Naive thymus-derived CD4-positive, alpha-beta T cell (primary cell): ENCODE data around the gene GALNT2. TPM values are rescaled to one million over a fixed set of nuclear protein-coding genes. Genes with fewer than 3 reads are reported as not detected.

ENCODE experiments used
- ATAC-seq: fragments of 150-1000 bp; cut with Tn5 transposase; 2 replicates; pipeline ENCODE4 v1.10.0; 2021; ENCODE audit warnings: mild to moderate bottlenecking, moderate library complexity
- CTCF ChIA-PET: fragments of 350-600 bp; sonication (Branson Sonifier 250); formaldehyde crosslinking; loops from one replicate; lab custom pipeline; 2021; ENCODE audit warnings: antibody characterized with exemption; lab: Charles Lee
- POLR2A ChIA-PET: fragments of 350-600 bp; sonication (Branson Sonifier 250); formaldehyde crosslinking; loops from one replicate; lab custom pipeline; 2021; ENCODE audit warnings: antibody characterized with exemption, inconsistent platforms; lab: Charles Lee
- DNase-seq, 9 donors: peaks; one replicate each; pipeline versions ENCODE4 v3.0.0 to v3.0.0-alpha.2; 2020 to 2022; ENCODE audit warnings: mixed read lengths in 1 of 9
- H3K27ac ChIP-seq: one replicate; pipeline ENCODE4 v1.7.0; 2013; ENCODE audit warnings: mild to moderate bottlenecking, low read depth, low read length, moderate library complexity
- H3K27me3 ChIP-seq, 2 donors: one replicate each; pipeline ENCODE4 v1.7.0; 2013; ENCODE audit warnings: low read length in 2 of 2, mild to moderate bottlenecking in 2 of 2, moderate library complexity in 2 of 2; ENCODE audit not compliant: control insufficient read depth in 2 of 2, insufficient read depth in 2 of 2
- H3K36me3 ChIP-seq, 3 experiments: 1 replicate in 2 of 3; 2 replicates in 1 of 3; pipeline ENCODE4 v1.7.0; 2013; ENCODE audit warnings: low read length in 3 of 3, mild to moderate bottlenecking in 3 of 3, moderate library complexity in 1 of 3; ENCODE audit not compliant: insufficient read depth in 3 of 3, control insufficient read depth in 2 of 3
- H3K4me1 ChIP-seq, 2 donors: one replicate each; pipeline ENCODE4 v1.7.0; 2013; ENCODE audit warnings: low read length in 2 of 2, mild to moderate bottlenecking in 2 of 2, moderate library complexity in 1 of 2; ENCODE audit not compliant: control insufficient read depth in 2 of 2, insufficient read depth in 2 of 2
- H3K4me3 ChIP-seq: 2 replicates; pipeline ENCODE4 v1.7.0; 2013; ENCODE audit warnings: mild to moderate bottlenecking, low read length
- H3K9me3 ChIP-seq, 3 experiments: 1 replicate in 2 of 3; 2 replicates in 1 of 3; pipeline ENCODE4 v1.7.0; 2013; ENCODE audit warnings: low read length in 3 of 3; ENCODE audit not compliant: control insufficient read depth in 2 of 3
- H3K27ac Mint-ChIP-seq, 9 donors: one replicate each; pipeline ENCODE4 v1.8.0; 2020 to 2022; ENCODE audit warnings: mixed read lengths in 9 of 9, mild to moderate bottlenecking in 8 of 9, moderate library complexity in 5 of 9, inconsistent platforms in 2 of 9
- H3K27me3 Mint-ChIP-seq, 5 donors: one replicate each; pipeline ENCODE4 v1.8.0; 2021 to 2022; ENCODE audit warnings: mixed read lengths in 5 of 5, mild to moderate bottlenecking in 1 of 5
- H3K36me3 Mint-ChIP-seq, 5 donors: one replicate each; pipeline ENCODE4 v1.8.0; 2020 to 2022; ENCODE audit warnings: mixed read lengths in 5 of 5, mild to moderate bottlenecking in 3 of 5, inconsistent platforms in 1 of 5
- H3K4me1 Mint-ChIP-seq, 7 donors: one replicate each; pipeline ENCODE4 v1.8.0; 2020 to 2022; ENCODE audit warnings: mixed read lengths in 7 of 7, mild to moderate bottlenecking in 3 of 7, inconsistent platforms in 1 of 7
- H3K4me3 Mint-ChIP-seq, 10 donors: one replicate each; pipeline ENCODE4 v1.8.0; 2020 to 2022; ENCODE audit warnings: mild to moderate bottlenecking in 10 of 10, mixed read lengths in 10 of 10, moderate library complexity in 6 of 10, inconsistent platforms in 2 of 10
- H3K9me3 Mint-ChIP-seq, 11 donors: one replicate each; pipeline ENCODE4 v1.8.0; 2020 to 2022; ENCODE audit warnings: mixed read lengths in 11 of 11, mild to moderate bottlenecking in 4 of 11, inconsistent platforms in 1 of 11, moderate library complexity in 1 of 11
- intact Hi-C, 2 donors: fragments of 100-400 bp; cut with micrococcal nuclease; formaldehyde crosslinking; loops; one replicate each; pipeline ENCODE4 v1.15.1; 2023
- polyA plus RNA-seq, 2 donors: library from polyadenylated mRNA; unstranded; fragments of 300-500 nt; fragmentation: Illumina TruSeq; gene quantifications; one replicate each; pipeline ENCODE4 v1.2.3, GENCODE V29; 2021
- total RNA-seq, 6 experiments: library from RNA in 5 of 6; stranded (reverse) in 5 of 6; gene quantifications; 1 replicate in 5 of 6; 2 replicates in 1 of 6; pipeline ENCODE4 v1.2.3 and lab custom pipeline; 2021 to 2026

Gene GALNT2
- total and polyA plus RNA-seq, 7 experiments from 2014 or later, result 12.0 to 32.7 (median 23.3) TPM

DNA sequence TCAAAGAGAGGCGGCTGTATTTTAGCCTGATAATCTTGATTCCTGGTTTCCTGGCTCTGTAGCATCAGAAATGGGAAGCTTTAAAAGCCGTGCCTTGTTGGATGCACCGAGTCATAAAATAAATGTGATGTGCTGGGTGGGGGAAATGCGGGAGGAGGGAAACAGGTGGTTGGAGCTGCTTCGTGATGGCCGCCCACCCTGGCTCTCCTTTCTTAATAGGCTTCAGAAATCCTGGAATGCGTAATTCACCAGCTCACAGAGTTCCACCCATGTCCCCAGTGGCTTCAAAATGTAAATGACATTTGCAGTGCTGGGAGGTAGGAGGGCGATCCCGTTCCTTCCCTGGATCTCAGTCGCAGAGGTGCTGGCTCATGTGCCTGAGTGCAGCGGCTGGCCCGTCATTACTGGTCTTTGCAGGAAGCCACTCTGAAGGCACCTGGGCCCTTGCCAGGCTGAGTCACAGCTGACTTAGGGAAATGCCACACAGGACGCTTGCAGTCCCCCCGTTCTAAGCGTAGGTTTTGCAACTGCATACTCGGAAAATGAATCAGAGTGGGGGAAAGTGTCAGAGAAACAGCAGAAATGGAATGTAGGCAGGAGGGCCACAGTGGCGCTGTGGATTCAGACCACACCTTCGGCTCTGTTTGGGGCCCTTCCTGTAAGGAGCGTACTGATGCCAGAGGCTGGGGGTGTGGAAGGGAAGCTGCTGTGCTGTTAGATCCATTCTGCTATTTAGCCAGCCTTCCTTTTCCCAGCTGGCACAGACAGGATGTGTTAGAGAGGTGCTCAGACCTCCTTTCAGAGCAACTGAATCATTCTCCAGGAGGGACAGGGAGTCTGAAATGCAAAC is 37.6 kb downstream of the GALNT2 start:
- DNase-seq, result peak in 5 of 9 donors; percentile 11 to 75 (median 20)
- ChIA-PET POLR2A (no interaction called here), CTCF (no interaction called here)
- Histone ChIP-seq H3K4me3 (no peak overlapping the region), H3K27ac (no peak overlapping the region), H3K9me3 (no peaks in the 10 kb centered on the region), H3K27me3 (no peaks in the 10 kb centered on the region), H3K4me1 (peaks cover 14 to 17% of the 10 kb centered on the region in 2 donors), H3K36me3 (no peaks in the 10 kb centered on the region)
- Mint-ChIP-seq H3K36me3 (peaks cover 0 to 5% (median 0%) of the 10 kb centered on the region in 5 donors), H3K27me3 (no peaks in the 10 kb centered on the region), H3K27ac (peak overlapping the region in 3 of 9 donors; percentile 4 to 56 (median 30)), H3K4me1 (peaks cover 44 to 80% (median 72%) of the 10 kb centered on the region in 7 donors), H3K9me3 (no peaks in the 10 kb centered on the region), H3K4me3 (peak overlapping the region in 9 of 10 donors; percentile 4 to 49 (median 21))
- intact Hi-C loops, result loop anchor here (2.0 to 10.0 kb wide), 3 partner anchors 36 to 440 kb away; partner anchors contain the start of gene GALNT2 (in 1 of the 2)
- peak; percentile 81 for ATAC-seq

DNA sequence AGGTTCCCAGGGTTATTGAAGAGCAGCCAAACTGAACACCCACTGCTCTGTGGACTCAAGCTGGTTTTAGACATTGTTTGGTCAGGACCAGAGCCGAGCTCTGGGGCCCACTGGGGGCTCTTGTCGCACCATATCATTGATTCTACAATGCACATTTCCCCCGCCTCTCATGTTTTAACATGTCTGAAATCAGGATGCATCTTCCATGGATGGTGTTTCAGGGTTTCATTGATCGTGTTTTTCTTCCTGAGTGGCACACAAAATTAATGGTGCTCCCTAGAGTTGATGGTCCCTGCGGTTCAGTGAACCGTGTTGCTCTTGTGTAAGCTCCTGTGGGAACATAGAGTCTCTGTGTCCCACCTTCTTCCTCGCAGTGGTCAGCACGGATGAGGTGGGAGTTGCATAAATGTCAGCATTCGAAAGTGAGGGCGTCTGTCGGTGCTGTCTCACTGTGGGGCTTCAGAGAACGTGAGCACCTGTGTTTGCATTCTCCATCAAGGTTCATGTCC is 38.3 kb downstream of the GALNT2 start:
- Histone ChIP-seq H3K27ac (no peak overlapping the region), H3K4me3 (no peak overlapping the region), H3K4me1 (peaks cover 14 to 17% of the 10 kb centered on the region in 2 donors), H3K36me3 (no peaks in the 10 kb centered on the region), H3K27me3 (no peaks in the 10 kb centered on the region), H3K9me3 (no peaks in the 10 kb centered on the region)
- Mint-ChIP-seq H3K9me3 (no peaks in the 10 kb centered on the region), H3K27ac (peak overlapping the region in 2 of 9 donors; percentile 49 to 62), H3K27me3 (no peaks in the 10 kb centered on the region), H3K4me3 (peak overlapping the region in 1 of 10 donors; percentile 48), H3K4me1 (peaks cover 50 to 87% (median 78%) of the 10 kb centered on the region in 7 donors), H3K36me3 (peaks cover 0 to 5% (median 0%) of the 10 kb centered on the region in 5 donors)
- no peak for DNase-seq
- intact Hi-C loops, result loop anchor here in 1 of 2 donors (2.0 to 10.0 kb wide), 2 partner anchors 36 to 440 kb away; no protein-coding TSS in a partner anchor
- ATAC-seq, result no peak
- ChIA-PET POLR2A (no interaction called here), CTCF (no interaction called here)

DNA sequence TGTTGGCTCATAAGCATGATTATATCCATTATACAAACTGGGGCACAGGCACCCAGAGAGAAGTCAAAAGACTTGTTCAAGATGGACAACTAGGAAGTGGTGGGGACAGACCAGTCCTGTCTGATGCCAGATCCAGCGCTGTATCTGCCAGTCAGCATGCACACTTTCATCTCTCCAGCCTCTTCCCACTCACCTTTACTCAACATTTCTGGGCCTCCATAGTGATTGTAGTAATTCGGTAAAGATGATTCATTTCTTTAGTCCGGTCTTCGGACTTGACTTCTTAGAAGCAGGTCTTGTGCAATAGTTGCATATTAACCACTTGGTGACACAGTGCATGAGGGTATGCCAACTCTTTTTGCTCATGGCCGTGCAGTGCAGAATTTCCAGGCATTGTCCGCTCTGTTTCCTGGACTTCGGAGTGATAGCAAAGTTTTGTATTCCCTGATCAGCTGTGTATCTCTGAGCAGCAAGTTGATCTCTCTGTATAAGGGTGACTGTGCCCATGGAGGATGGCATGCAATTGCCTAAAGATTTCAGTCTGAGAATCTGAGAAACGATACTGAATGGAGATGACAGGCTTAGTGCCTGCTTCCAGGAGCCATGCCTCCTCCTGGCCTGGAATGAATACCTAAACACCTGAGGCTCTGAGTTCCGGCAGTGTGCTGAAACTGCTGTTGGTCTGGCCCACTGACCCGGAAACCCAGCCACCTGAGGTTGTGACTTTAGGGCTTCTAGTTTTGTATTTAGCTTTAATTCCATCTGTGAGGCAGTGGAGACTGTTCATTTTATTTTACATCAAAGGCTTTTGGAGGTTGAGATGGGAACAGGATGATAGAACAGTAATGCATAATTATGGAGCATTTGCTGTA is 39.0 kb downstream of the GALNT2 start:
- H3K4me3 Mint-ChIP-seq, result peak overlapping the region in 1 of 10 donors; percentile 48
- H3K9me3 Mint-ChIP-seq, result no peaks in the 10 kb centered on the region
- peak; percentile 33 for ATAC-seq
- peaks cover 14 to 17% of the 10 kb centered on the region in 2 donors for H3K4me1 ChIP-seq
- no peak for DNase-seq
- H3K36me3 Mint-ChIP-seq, result peaks cover 0 to 5% (median 0%) of the 10 kb centered on the region in 5 donors
- H3K4me3 ChIP-seq, result no peak overlapping the region
- no peaks in the 10 kb centered on the region for H3K9me3 ChIP-seq
- H3K4me1 Mint-ChIP-seq, result peaks cover 52 to 92% (median 80%) of the 10 kb centered on the region in 7 donors
- no peaks in the 10 kb centered on the region for H3K36me3 ChIP-seq
- H3K27ac Mint-ChIP-seq, result peak overlapping the region in 2 of 9 donors; percentile 49 to 62
- intact Hi-C loops, result loop anchor here in 1 of 2 donors (2.0 to 10.0 kb wide), 2 partner anchors 37 to 441 kb away; no protein-coding TSS in a partner anchor
- no peak overlapping the region for H3K27ac ChIP-seq
- H3K27me3 ChIP-seq, result no peaks in the 10 kb centered on the region
- no peaks in the 10 kb centered on the region for H3K27me3 Mint-ChIP-seq
- ChIA-PET CTCF (no interaction called here), POLR2A (no interaction called here)

DNA sequence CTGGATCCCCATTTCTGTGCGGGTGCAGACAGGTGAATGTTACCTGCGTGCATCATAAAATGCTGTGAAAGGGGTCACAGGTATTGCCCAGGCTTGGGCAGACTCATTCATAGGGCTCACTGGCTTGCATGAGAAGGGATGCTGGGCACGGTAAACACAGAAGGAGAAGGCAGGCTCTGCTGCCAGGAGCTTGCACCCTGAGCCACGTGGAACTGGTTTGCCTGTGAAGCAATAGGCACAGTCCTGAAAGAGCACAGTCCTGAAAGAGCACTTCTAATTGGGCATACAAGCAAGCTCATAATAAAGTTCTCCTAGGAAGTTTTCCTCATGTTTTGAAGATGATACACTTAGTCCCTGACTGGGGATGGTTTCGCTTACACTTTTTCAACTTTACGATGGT is 40.9 kb downstream of the GALNT2 start:
- ChIA-PET POLR2A (no interaction called here), CTCF (interaction anchor here (0.8 kb wide), 1 partner anchor 21 kb away, joined by 3 read pairs; no protein-coding TSS in a partner anchor)
- H3K4me1 Mint-ChIP-seq, result peaks cover 61 to 93% (median 76%) of the 10 kb centered on the region in 7 donors
- intact Hi-C loops, result loop anchor here in 1 of 2 donors (2.0 to 10.0 kb wide), 2 partner anchors 59 to 443 kb away; no protein-coding TSS in a partner anchor
- Histone ChIP-seq H3K36me3 (no peaks in the 10 kb centered on the region), H3K27me3 (no peaks in the 10 kb centered on the region), H3K4me1 (peaks cover 14 to 16% of the 10 kb centered on the region in 2 donors), H3K4me3 (no peak overlapping the region), H3K27ac (no peak overlapping the region), H3K9me3 (no peaks in the 10 kb centered on the region)
- H3K27ac Mint-ChIP-seq, result peak overlapping the region in 2 of 9 donors; percentile 38 to 68
- no peak overlapping the region for H3K4me3 Mint-ChIP-seq
- peaks cover 0 to 6% (median under 1%) of the 10 kb centered on the region in 5 donors for H3K36me3 Mint-ChIP-seq
- DNase-seq (no peak), ATAC-seq (no peak)
- H3K9me3 Mint-ChIP-seq, result no peaks in the 10 kb centered on the region
- no peaks in the 10 kb centered on the region for H3K27me3 Mint-ChIP-seq

DNA sequence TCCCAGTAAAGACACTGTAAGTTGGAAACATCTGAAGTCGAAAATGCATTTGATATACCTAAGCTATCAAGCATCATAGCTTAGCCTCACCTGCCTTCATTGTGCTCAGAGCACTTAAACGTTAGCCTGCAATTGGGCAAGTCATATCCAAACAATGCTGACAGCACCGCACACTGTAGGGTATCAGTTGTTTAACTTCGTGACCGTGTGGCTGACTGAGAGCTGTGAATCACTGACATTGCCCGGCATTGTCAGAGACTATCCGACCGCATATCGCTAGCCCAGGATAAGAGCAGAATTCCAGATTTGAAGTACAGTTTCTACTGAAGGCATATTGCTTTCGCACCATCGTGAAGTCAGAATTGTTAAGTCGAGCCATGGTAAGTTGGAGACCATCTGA is 41.5 kb downstream of the GALNT2 start:
- intact Hi-C loops, result loop anchor here in 1 of 2 donors (2.0 to 10.0 kb wide), 2 partner anchors 58 to 444 kb away; no protein-coding TSS in a partner anchor
- Histone ChIP-seq H3K27ac (no peak overlapping the region), H3K4me1 (peaks cover 10 to 14% of the 10 kb centered on the region in 2 donors), H3K27me3 (no peaks in the 10 kb centered on the region), H3K9me3 (no peaks in the 10 kb centered on the region), H3K4me3 (no peak overlapping the region), H3K36me3 (peaks cover 0 to under 1% (median 0%) of the 10 kb centered on the region in 3 experiments)
- Mint-ChIP-seq H3K27me3 (no peaks in the 10 kb centered on the region), H3K9me3 (no peaks in the 10 kb centered on the region), H3K27ac (peak overlapping the region in 2 of 9 donors; percentile 42 to 68), H3K4me3 (peak overlapping the region in 3 of 10 donors; percentile 23 to 54 (median 25)), H3K4me1 (peaks cover 58 to 93% (median 76%) of the 10 kb centered on the region in 7 donors), H3K36me3 (peaks cover 0 to 10% (median 7%) of the 10 kb centered on the region in 5 donors)
- CTCF ChIA-PET, result interaction anchor here (0.8 kb wide), 1 partner anchor 21 kb away, joined by 3 read pairs; no protein-coding TSS in a partner anchor
- no peak for DNase-seq
- POLR2A ChIA-PET, result no interaction called here
- ATAC-seq, result no peak
